NCI-H187 (cell line): ENCODE measurements around the gene DHDH.
"Not testable (repeated sequence)": the region's sequence is repeated elsewhere in the genome, so short reads cannot be mapped to it uniquely, and the experiment has no call there.

ENCODE experiments used
- DNase-seq, 2 experiments: peaks; one replicate each; lab custom pipeline; 2025; lab: John Stamatoyannopoulos, UW

Gene DHDH

GRCh38 chr19:48918071-48918470 lies 15.4 kb upstream of the DHDH start:
- DNase-seq = no peak

GRCh38 chr19:48918801-48919247 lies 14.7 kb upstream of the DHDH start:
- DNase-seq = no peak

- DNase-seq = not testable (repeated sequence)
Observed at GRCh38 chr19:48919271-48919670, 14.2 kb upstream of the DHDH start.

GRCh38 chr19:48920949-48921348 lies 12.6 kb upstream of the DHDH start:
- DNase-seq = no peak

GRCh38 chr19:48921721-48922500 lies 11.6 kb upstream of the DHDH start:
- no peak for DNase-seq

- no peak for DNase-seq
Observed at GRCh38 chr19:48922548-48923490, 10.7 kb upstream of the DHDH start.

- DNase-seq = no peak
Observed at GRCh38 chr19:48925240-48925843, 8.2 kb upstream of the DHDH start.

- DNase-seq = not testable (repeated sequence)
Observed at GRCh38 chr19:48925890-48926289, 7.6 kb upstream of the DHDH start.

- DNase-seq = no peak
Observed at GRCh38 chr19:48926909-48927308, 6.6 kb upstream of the DHDH start.

- not testable (repeated sequence) for DNase-seq
Observed at GRCh38 chr19:48927692-48928091, 5.8 kb upstream of the DHDH start.

GRCh38 chr19:48928164-48929025 lies 5.1 kb upstream of the DHDH start:
- no peak for DNase-seq

- DNase-seq = no peak
Observed at GRCh38 chr19:48934837-48935236, 1.3 kb downstream of the DHDH start.

GRCh38 chr19:48935864-48936263 lies 2.4 kb downstream of the DHDH start:
- no peak for DNase-seq

- DNase-seq = no peak
Observed at GRCh38 chr19:48938256-48938655, 4.8 kb downstream of the DHDH start.

- no peak for DNase-seq
Observed at GRCh38 chr19:48940902-48941301, 7.4 kb downstream of the DHDH start.

- no peak for DNase-seq
Observed at GRCh38 chr19:48943081-48943480, 9.6 kb downstream of the DHDH start.

GRCh38 chr19:48945415-48945814 lies 11.9 kb downstream of the DHDH start:
- DNase-seq = no peak

- no peak for DNase-seq
Observed at GRCh38 chr19:48945817-48946216, 12.3 kb downstream of the DHDH start.

GRCh38 chr19:48946463-48947257 lies 13.2 kb downstream of the DHDH start:
- DNase-seq = no peak

GRCh38 chr19:48947258-48947542 lies 13.7 kb downstream of the DHDH start:
- no peak for DNase-seq

GRCh38 chr19:48950159-48950558 lies 16.7 kb downstream of the DHDH start:
- no peak for DNase-seq
